Pancreas (tissue), 10 donors: Measurements from ENCODE around the gene ZNF511. TPM values are rescaled to one million over a fixed set of nuclear protein-coding genes. Genes with fewer than 3 reads are reported as not detected.

Experiments used
- ATAC-seq, 4 donors: fragments of 200-7000 bp; cut with Tn5 transposase; one replicate each; pipeline versions ENCODE4 v1.8.0 to v1.9.1; 2020; ENCODE audit warnings: mild to moderate bottlenecking in 4 of 4, moderate library complexity in 4 of 4
- DNase-seq, 6 donors: peaks; one replicate each; pipeline ENCODE4 v3.0.0-alpha.2; 2020
- FAIRE-seq: peaks from 2 replicates; lab custom pipeline; 2012; peaks lifted over from hg19 to GRCh38; lab: Jason Lieb, UNC
- H3K27ac ChIP-seq, 4 donors: fragments of 200-600 bp; sonication (generic); 1 replicate in 3 of 4; 2 replicates in 1 of 4; pipeline versions ENCODE4 v1.5.0 to v1.8.0; 2020
- H3K27me3 ChIP-seq, 4 donors: fragments of 200-600 bp; one replicate each; pipeline ENCODE4 v1.8.0; 2021
- H3K36me3 ChIP-seq, 3 donors: fragments of 200-600 bp; sonication (generic) in 1 of 3; one replicate each; pipeline versions ENCODE4 v1.5.0 to v1.8.0; 2020 to 2021
- H3K4me1 ChIP-seq, 3 donors: fragments of 200-600 bp; one replicate each; pipeline ENCODE4 v1.8.0; 2021
- H3K4me3 ChIP-seq, 4 donors: fragments of 200-600 bp; sonication (generic) in 2 of 4; one replicate each; pipeline versions ENCODE4 v1.5.0 to v1.8.0; 2020 to 2021
- H3K9me3 ChIP-seq, 4 donors: fragments of 200-600 bp; one replicate each; pipeline ENCODE4 v1.8.0; 2021
- CTCF ChIP-seq, 4 donors: fragments of 200-600 bp; sonication (generic) in 3 of 4; IDR thresholded peaks; one replicate each; pipeline versions ENCODE4 v1.5.0 to v1.8.0; 2021; ENCODE audit warnings: antibody characterized with exemption in 4 of 4
- WGBS, 2 donors: extraction: QIAGEN DNeasy Blood & Tissue Kit; methylation state at CpG; one replicate each; pipeline ENCODE4 v1.1.7; 2013; 5-methylcytosine and 5-hydroxymethylcytosine counted together
- intact Hi-C, 3 donors: fragments of 100-400 bp; cut with DNase I; formaldehyde crosslinking; loops; one replicate each; pipeline versions ENCODE4 v1.11.1 to v1.14.2; 2022
- polyA plus RNA-seq, 2 donors: library from polyadenylated mRNA; stranded (reverse); fragments of 200-250 nt; gene quantifications; one replicate each; pipeline ENCODE4 v1.2.3, GENCODE V29; 2013
- total RNA-seq, 6 donors: library from RNA; stranded (reverse); fragmentation: NEBNext Ultra II Directional in 4 of 6; extraction: Animal tissue kit (Norgen Biotek cat#: 25700) in 4 of 6; gene quantifications; one replicate each; pipeline versions ENCODE4 v1.2.1 to v1.2.4, GENCODE V29; 2021 to 2023
- donor health status: healthy with polysubstance abuse.
- donor health status: DM: no; HTN: no; CAD: no; lungs with moderate emphysema.
- donor health status: DM: no; HTN: no; CAD: no.
- donor health status: control.
- donor health status: control.
- donor health status: Bipolar disorder and iron deficiency.
- donor health status: DM: yes; HTN: yes; CAD: no.
- donor health status: DM: no; HTN: no; CAD: no.
- donor health status: DM: no; HTN: no; CAD: no.
- donor health status: DM: yes; HTN: yes; CAD: no.

Gene ZNF511
- total and polyA plus RNA-seq, 8 donors: 13.3 to 40.3 (median 17.3) TPM

GRCh38 chr10:133311570-133311969, 2.9 kb downstream of the ZNF511 start:
- Histone ChIP-seq H3K4me3 (no peak overlapping the region), H3K9me3 (no peaks in the 10 kb centered on the region), H3K27ac (no peak overlapping the region), H3K36me3 (peaks cover 0 to 11% (median 4%) of the 10 kb centered on the region in 3 donors), H3K4me1 (peaks cover 10 to 17% (median 15%) of the 10 kb centered on the region in 3 donors), H3K27me3 (no peaks in the 10 kb centered on the region)
- TF ChIP-seq CTCF (IDR thresholded peaks at IDR 0.05): no peak
- 92% methylated on average over 10 of the region's 10 CpGs for WGBS, 2 donors
- ATAC-seq: no peak
- FAIRE-seq: no peak
- DNase-seq: peak in 2 of 6 donors; percentile 15 to 28
- intact Hi-C loops: no loop called here

- TF ChIP-seq CTCF (IDR thresholded peaks at IDR 0.05): no peak
Observed at GRCh38 chr10:133312016-133312768, 3.5 kb downstream of the ZNF511 start.

GRCh38 chr10:133312769-133313145, 4.0 kb downstream of the ZNF511 start:
- FAIRE-seq (no peak), ATAC-seq (no peak), DNase-seq (peak in 1 of 6 donors; percentile 16)
- 83 to 92% methylated on average over 9 of the region's 9 CpGs for WGBS, 2 donors
- H3K9me3 ChIP-seq: no peaks in the 10 kb centered on the region
- intact Hi-C loops: no loop called here
- H3K27me3 ChIP-seq: no peaks in the 10 kb centered on the region
- peaks cover 0 to 11% (median 4%) of the 10 kb centered on the region in 3 donors for H3K36me3 ChIP-seq
- no peak overlapping the region for H3K4me3 ChIP-seq
- no peak for TF ChIP-seq CTCF (IDR thresholded peaks at IDR 0.05)
- peaks cover 3 to 6% (median 6%) of the 10 kb centered on the region in 3 donors for H3K4me1 ChIP-seq
- H3K27ac ChIP-seq: no peak overlapping the region

More at GRCh38 chr10:133312016-133312768, 3.5 kb downstream of the ZNF511 start:
- ATAC-seq: no peak
- intact Hi-C loops: no loop called here
- no peak for FAIRE-seq
- DNase-seq: peak in 1 of 6 donors; percentile 22
- Histone ChIP-seq H3K4me3 (no peak overlapping the region), H3K36me3 (peaks cover 0 to 11% (median 4%) of the 10 kb centered on the region in 3 donors), H3K27ac (no peak overlapping the region), H3K4me1 (peaks cover 7 to 11% (median 10%) of the 10 kb centered on the region in 3 donors), H3K9me3 (no peaks in the 10 kb centered on the region), H3K27me3 (no peaks in the 10 kb centered on the region)
- 90 to 93% methylated on average over 23 of the region's 23 CpGs for WGBS, 2 donors

GRCh38 chr10:133313192-133313591, 4.5 kb downstream of the ZNF511 start:
- FAIRE-seq: no peak
- H3K36me3 ChIP-seq: peaks cover 0 to 11% (median 4%) of the 10 kb centered on the region in 3 donors
- ATAC-seq: no peak
- DNase-seq: peak in 2 of 6 donors; percentile 21 to 41
- H3K4me1 ChIP-seq: peaks cover 3 to 6% (median 6%) of the 10 kb centered on the region in 3 donors
- H3K27me3 ChIP-seq: no peaks in the 10 kb centered on the region
- H3K4me3 ChIP-seq: no peak overlapping the region
- H3K9me3 ChIP-seq: no peaks in the 10 kb centered on the region
- intact Hi-C loops: no loop called here
- no peak for TF ChIP-seq CTCF (IDR thresholded peaks at IDR 0.05)
- WGBS, 2 donors: 61 to 73% methylated on average over 4 of the region's 4 CpGs
- no peak overlapping the region for H3K27ac ChIP-seq

GRCh38 chr10:133314911-133315310, 6.2 kb downstream of the ZNF511 start:
- intact Hi-C loops: no loop called here
- no peak overlapping the region for H3K4me3 ChIP-seq
- no peaks in the 10 kb centered on the region for H3K27me3 ChIP-seq
- no peak overlapping the region for H3K27ac ChIP-seq
- FAIRE-seq (no peak), DNase-seq (no peak), ATAC-seq (no peak)
- H3K9me3 ChIP-seq: no peaks in the 10 kb centered on the region
- no peak for TF ChIP-seq CTCF (IDR thresholded peaks at IDR 0.05)
- peaks cover 0 to 11% (median 4%) of the 10 kb centered on the region in 3 donors for H3K36me3 ChIP-seq
- WGBS, 2 donors: 87 to 91% methylated on average over 12 of the region's 12 CpGs
- H3K4me1 ChIP-seq: peaks cover 0 to under 1% (median under 1%) of the 10 kb centered on the region in 3 donors
